Nucleus accumbens (tissue), 56 donors: ENCODE results near the gene HINT3.
"Not testable (repeated sequence)": the region's sequence is repeated elsewhere in the genome, so short reads cannot be mapped to it uniquely, and the experiment has no call there.

Experiments used
- DNase-seq, 56 donors: peaks; one replicate each; lab custom pipeline; 2025; lab: John Stamatoyannopoulos, UW

Gene HINT3

GRCh38 chr6:125957845-125958244, 1.3 kb downstream of the HINT3 start:
- peak in 16 of 56 donors; percentile 2 to 32 (median 20) for DNase-seq

- no peak for DNase-seq
Measured at GRCh38 chr6:125959041-125959440, 2.5 kb downstream of the HINT3 start.

GRCh38 chr6:125961117-125961516, 4.5 kb downstream of the HINT3 start:
- peak in 7 of 56 donors; percentile 3 to 59 (median 17) for DNase-seq

- DNase-seq: no peak
Measured at GRCh38 chr6:125962900-125963497, 6.4 kb downstream of the HINT3 start.

GRCh38 chr6:125963817-125964216, 7.2 kb downstream of the HINT3 start:
- DNase-seq: no peak

- no peak for DNase-seq
Measured at GRCh38 chr6:125966569-125966968, 10.0 kb downstream of the HINT3 start.

GRCh38 chr6:125968493-125968892, 11.9 kb downstream of the HINT3 start:
- no peak for DNase-seq

GRCh38 chr6:125970760-125971159, 14.2 kb downstream of the HINT3 start:
- DNase-seq: no peak

GRCh38 chr6:125972478-125972877, 15.9 kb downstream of the HINT3 start:
- DNase-seq: not testable (repeated sequence)

GRCh38 chr6:125974214-125974866, 17.8 kb downstream of the HINT3 start:
- DNase-seq: no peak

- no peak for DNase-seq
Measured at GRCh38 chr6:125979101-125979500, 22.5 kb downstream of the HINT3 start.

GRCh38 chr6:125981571-125982185, 25.1 kb downstream of the HINT3 start:
- no peak for DNase-seq

- no peak for DNase-seq
Measured at GRCh38 chr6:125983246-125983945, 26.8 kb downstream of the HINT3 start.

GRCh38 chr6:125984311-125984710, 27.7 kb downstream of the HINT3 start:
- DNase-seq: no peak

- DNase-seq: no peak
Measured at GRCh38 chr6:125985522-125985921, 29.0 kb downstream of the HINT3 start.

GRCh38 chr6:125985979-125986300, 29.4 kb downstream of the HINT3 start:
- no peak for DNase-seq

- peak; percentile 23 to 93 (median 80) for DNase-seq
Measured at GRCh38 chr6:125986301-125987025, 29.9 kb downstream of the HINT3 start, which contains the start of gene TRMT11. TRMT11 (plus strand) TSS chr6:125986540; CDS start chr6:125986551, 11 bp downstream.

GRCh38 chr6:125987026-125987617, 30.6 kb downstream of the HINT3 start:
- DNase-seq: peak in 1 of 56 donors; percentile 47

GRCh38 chr6:125988280-125988679, 31.7 kb downstream of the HINT3 start:
- DNase-seq: no peak

GRCh38 chr6:125989631-125990030, 33.1 kb downstream of the HINT3 start:
- DNase-seq: no peak
